Measurements from ENCODE around the gene SCARB1.

SCARB1 gene

GRCh38 chr12:124805876-124806668 lies 57.6 kb downstream of the SCARB1 start:
- DNase-seq: no peak
- Histone ChIP-seq H3K9me3 (replicated peaks; ENCODE audit: insufficient read depth, low read length) (no peaks in the 10 kb centered on the region), H3K4me1 (ENCODE audit: low read length) (no peaks in the 10 kb centered on the region), H3K79me2 (ENCODE audit: low read length) (no peaks in the 10 kb centered on the region), H3K36me3 (replicated peaks; ENCODE audit: insufficient read depth, low read length) (no peaks in the 10 kb centered on the region), H3K4me3 (ENCODE audit: low read length) (no peak overlapping the region), H3K27me3 (replicated peaks; ENCODE audit: insufficient read depth, low read length) (no peaks in the 10 kb centered on the region), H3K9me2 (replicated peaks; ENCODE audit: insufficient read depth, low read length) (no peaks in the 10 kb centered on the region), H2AFZ (ENCODE audit: low read length) (no peak overlapping the region), H4K20me1 (ENCODE audit: insufficient read depth, low read length) (no peaks in the 10 kb centered on the region), H3K9ac (ENCODE audit: low read length) (no peak overlapping the region), H3K4me2 (ENCODE audit: low read depth, low read length) (no peak overlapping the region), H3F3A (ENCODE audit: insufficient read depth, low read length) (no peaks in the 10 kb centered on the region), H3K27ac (ENCODE audit: low read length) (no peak overlapping the region)
- TF ChIP-seq EZH2 (optimal IDR thresholded peaks at IDR 0.05; ENCODE audit: low read depth, low read length): no peak
- TF ChIP-seq CTCF (IDR thresholded peaks at IDR 0.05; ENCODE audit: low read length): no peak
- no peak for TF ChIP-seq EZH2phosphoT487 (IDR thresholded peaks at IDR 0.05; ENCODE audit: low read length)

- H3K9ac ChIP-seq (ENCODE audit: low read length): no peak overlapping the region
- H2AFZ ChIP-seq (ENCODE audit: low read length): no peak overlapping the region
- no peak overlapping the region for H3K4me2 ChIP-seq (ENCODE audit: low read depth, low read length)
- H3K27ac ChIP-seq (ENCODE audit: low read length): no peak overlapping the region
- H3F3A ChIP-seq (ENCODE audit: insufficient read depth, low read length): no peaks in the 10 kb centered on the region
- no peaks in the 10 kb centered on the region for H3K9me2 ChIP-seq (replicated peaks; ENCODE audit: insufficient read depth, low read length)
- no peaks in the 10 kb centered on the region for H3K79me2 ChIP-seq (ENCODE audit: low read length)
- H3K36me3 ChIP-seq (replicated peaks; ENCODE audit: insufficient read depth, low read length): no peaks in the 10 kb centered on the region
- TF ChIP-seq EZH2phosphoT487 (IDR thresholded peaks at IDR 0.05; ENCODE audit: low read length) (no peak), CTCF (IDR thresholded peaks at IDR 0.05; ENCODE audit: low read length) (no peak), EZH2 (optimal IDR thresholded peaks at IDR 0.05; ENCODE audit: low read depth, low read length) (no peak)
- no peak overlapping the region for H3K4me3 ChIP-seq (ENCODE audit: low read length)
- H4K20me1 ChIP-seq (ENCODE audit: insufficient read depth, low read length): no peaks in the 10 kb centered on the region
- H3K27me3 ChIP-seq (replicated peaks; ENCODE audit: insufficient read depth, low read length): no peaks in the 10 kb centered on the region
- no peaks in the 10 kb centered on the region for H3K4me1 ChIP-seq (ENCODE audit: low read length)
- H3K9me3 ChIP-seq (replicated peaks; ENCODE audit: insufficient read depth, low read length): no peaks in the 10 kb centered on the region
- DNase-seq: no peak
Measured at GRCh38 chr12:124805050-124805449, 58.6 kb downstream of the SCARB1 start.

DNA sequence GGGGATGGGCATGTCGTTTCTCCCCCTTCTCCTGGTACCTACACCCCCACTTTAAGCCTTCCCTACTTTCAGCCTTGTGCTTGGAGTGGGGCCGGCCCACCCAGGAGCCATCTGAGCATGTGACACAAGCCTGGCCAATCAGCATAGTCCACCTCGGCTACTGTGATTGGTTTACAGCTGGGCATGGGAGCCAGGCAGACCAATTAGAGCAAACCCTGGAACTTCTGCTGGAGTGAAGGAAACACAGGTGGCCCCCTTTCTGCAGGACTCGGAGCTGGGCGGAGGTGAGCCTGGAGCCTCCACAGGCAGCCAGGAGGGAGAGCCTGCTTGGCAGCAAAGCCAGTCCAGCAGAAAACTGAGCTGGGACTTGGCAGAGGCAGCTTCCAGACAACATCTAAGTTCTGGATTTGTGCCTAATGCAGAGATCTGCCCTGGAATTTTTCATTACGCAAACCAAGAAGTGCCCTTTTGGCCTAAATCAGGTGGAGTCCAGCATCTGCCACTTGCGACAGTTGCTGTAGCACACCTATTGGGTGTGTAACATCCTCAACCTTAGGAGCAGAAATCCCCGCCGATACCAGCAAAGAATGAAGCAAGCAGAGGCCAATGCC lies 59.5 kb downstream of the SCARB1 start:
- no peak for DNase-seq
- Histone ChIP-seq H3K36me3 (replicated peaks; ENCODE audit: insufficient read depth, low read length) (no peaks in the 10 kb centered on the region), H3K27ac (ENCODE audit: low read length) (no peak overlapping the region)

More for the DNA sequence above, 59.5 kb downstream of the SCARB1 start:
- no peaks in the 10 kb centered on the region for H3K9me3 ChIP-seq (replicated peaks; ENCODE audit: insufficient read depth, low read length)
- no peaks in the 10 kb centered on the region for H4K20me1 ChIP-seq (ENCODE audit: insufficient read depth, low read length)
- H3K4me1 ChIP-seq (ENCODE audit: low read length): no peaks in the 10 kb centered on the region
- H3K9me2 ChIP-seq (replicated peaks; ENCODE audit: insufficient read depth, low read length): no peaks in the 10 kb centered on the region
- H3F3A ChIP-seq (ENCODE audit: insufficient read depth, low read length): no peaks in the 10 kb centered on the region
- H3K4me2 ChIP-seq (ENCODE audit: low read depth, low read length): no peak overlapping the region
- H3K27me3 ChIP-seq (replicated peaks; ENCODE audit: insufficient read depth, low read length): no peaks in the 10 kb centered on the region
- no peaks in the 10 kb centered on the region for H3K79me2 ChIP-seq (ENCODE audit: low read length)
- TF ChIP-seq CTCF (IDR thresholded peaks at IDR 0.05; ENCODE audit: low read length) (no peak), EZH2phosphoT487 (IDR thresholded peaks at IDR 0.05; ENCODE audit: low read length) (no peak), EZH2 (optimal IDR thresholded peaks at IDR 0.05; ENCODE audit: low read depth, low read length) (no peak)
- no peak overlapping the region for H2AFZ ChIP-seq (ENCODE audit: low read length)
- no peak overlapping the region for H3K9ac ChIP-seq (ENCODE audit: low read length)
- no peak overlapping the region for H3K4me3 ChIP-seq (ENCODE audit: low read length)
